HG03520 (cell line): ENCODE results near the gene NUDT3.

ENCODE experiments used
- ATAC-seq: cut with Tn5 transposase; IDR thresholded peaks from one replicate; pipeline ENCODE4 v1.9.1; 2021; ENCODE audit warnings: mild to moderate bottlenecking, moderate library complexity; ENCODE audit not compliant: unreplicated experiment

The NUDT3 gene

GRCh38 chr6:34242252-34243130 is 150.0 kb downstream of the NUDT3 start:
- ATAC-seq: no peak

GRCh38 chr6:34241351-34242215 is 150.9 kb downstream of the NUDT3 start:
- ATAC-seq: no peak

- ATAC-seq: no peak
Observed at GRCh38 chr6:34240329-34241248, 151.9 kb downstream of the NUDT3 start.

- no peak for ATAC-seq
Observed at GRCh38 chr6:34239893-34240292, 152.6 kb downstream of the NUDT3 start.

GRCh38 chr6:34239500-34239825 is 153.0 kb downstream of the NUDT3 start:
- no peak for ATAC-seq

- ATAC-seq: no peak
Observed at GRCh38 chr6:34238585-34239499, 153.6 kb downstream of the NUDT3 start.

GRCh38 chr6:34237722-34238584 is 154.5 kb downstream of the NUDT3 start:
- ATAC-seq: no peak

GRCh38 chr6:34237316-34237721 is 155.2 kb downstream of the NUDT3 start:
- peak; percentile 9 for ATAC-seq

GRCh38 chr6:34236443-34237315 is 155.8 kb downstream of the NUDT3 start, which contains the start of gene HMGA1:
TSS of gene HMGA1 (plus strand) at chr6:34236873. CDS start at chr6:34240781, 3,908 bp downstream.
- peak; percentile 55 for ATAC-seq

- ATAC-seq: no peak
Observed at GRCh38 chr6:34236131-34236442, 156.4 kb downstream of the NUDT3 start.

GRCh38 chr6:34235307-34236130 is 156.9 kb downstream of the NUDT3 start:
- ATAC-seq: no peak

GRCh38 chr6:34234667-34235306 is 157.7 kb downstream of the NUDT3 start:
- no peak for ATAC-seq

GRCh38 chr6:34233867-34234266 is 158.6 kb downstream of the NUDT3 start:
- no peak for ATAC-seq

GRCh38 chr6:34232901-34233300 is 159.6 kb downstream of the NUDT3 start:
- ATAC-seq: no peak

- ATAC-seq: no peak
Observed at GRCh38 chr6:34231566-34232336, 160.7 kb downstream of the NUDT3 start.
